Esophagus muscularis mucosa (tissue), 4 donors: ENCODE results near the gene MYO1A.

Source experiments
- CTCF ChIP-seq, 3 experiments: fragments of 200-600 bp in 2 of 3; fragments of 450-650 bp in 1 of 3; sonication (generic) in 2 of 3; IDR thresholded peaks; one replicate each; pipeline ENCODE4 v1.5.1; 2017 to 2019; ENCODE audit warnings: antibody characterized with exemption in 3 of 3, mild to moderate bottlenecking in 2 of 3, moderate library complexity in 1 of 3
- EP300 ChIP-seq: sonication (generic); formaldehyde crosslinking; IDR thresholded peaks from one replicate; pipeline ENCODE4 v1.6.1; 2017; ENCODE audit warnings: antibody characterized with exemption
- POLR2A ChIP-seq: fragments of 450-650 bp; IDR thresholded peaks from one replicate; pipeline ENCODE4 v1.6.1; 2017; ENCODE audit warnings: antibody characterized with exemption, moderate library complexity, mild to moderate bottlenecking, low read depth

- TF ChIP-seq CTCF (IDR thresholded peaks at IDR 0.05): peak in 2 of 3 experiments; percentile 12 to 45
- no peak for TF ChIP-seq EP300
- TF ChIP-seq POLR2A: no peak
Observed at GRCh38 chr12:57086493-57087009, 36.6 kb upstream of the MYO1A start.
